NB4 (cell line): Measurements from ENCODE around the gene MYO18A.

ENCODE experiments used
- DNase-seq: peaks from one replicate; pipeline ENCODE4 v3.0.0; 2010; ENCODE audit warnings: low read depth
- H3K4me3 ChIP-seq: one replicate; pipeline ENCODE4 v1.5.1; 2011; ENCODE audit warnings: mild to moderate bottlenecking, low read depth, low read length, moderate library complexity
- CTCF ChIP-seq: IDR thresholded peaks from one replicate; pipeline ENCODE4 v1.5.1; 2012; ENCODE audit warnings: low read depth, low read length
- MYC ChIP-seq: IDR thresholded peaks from 2 replicates; pipeline ENCODE4 v1.6.1; 2011; ENCODE audit warnings: low read depth, low read length
- POLR2A ChIP-seq: IDR thresholded peaks from 2 replicates; pipeline ENCODE4 v1.6.1; 2011; ENCODE audit warnings: mild to moderate bottlenecking; ENCODE audit not compliant: insufficient read length; ENCODE audit errors: extremely low read depth
- TF ChIP-seq, protein P1 (sequence below): IDR thresholded peaks from 2 replicates; pipeline ENCODE4 v1.6.1; 2011; ENCODE audit warnings: low read depth, low read length

Gene MYO18A

GRCh38 chr17:29066606-29067005 is 113.6 kb downstream of the MYO18A start:
- no peak for DNase-seq
- no peak overlapping the region for H3K4me3 ChIP-seq
- TF ChIP-seq MYC (no peak), CTCF (no peak), POLR2A (no peak)
- TF ChIP-seq, protein P1, sequence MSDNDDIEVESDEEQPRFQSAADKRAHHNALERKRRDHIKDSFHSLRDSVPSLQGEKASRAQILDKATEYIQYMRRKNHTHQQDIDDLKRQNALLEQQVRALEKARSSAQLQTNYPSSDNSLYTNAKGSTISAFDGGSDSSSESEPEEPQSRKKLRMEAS, result no peak

DNA sequence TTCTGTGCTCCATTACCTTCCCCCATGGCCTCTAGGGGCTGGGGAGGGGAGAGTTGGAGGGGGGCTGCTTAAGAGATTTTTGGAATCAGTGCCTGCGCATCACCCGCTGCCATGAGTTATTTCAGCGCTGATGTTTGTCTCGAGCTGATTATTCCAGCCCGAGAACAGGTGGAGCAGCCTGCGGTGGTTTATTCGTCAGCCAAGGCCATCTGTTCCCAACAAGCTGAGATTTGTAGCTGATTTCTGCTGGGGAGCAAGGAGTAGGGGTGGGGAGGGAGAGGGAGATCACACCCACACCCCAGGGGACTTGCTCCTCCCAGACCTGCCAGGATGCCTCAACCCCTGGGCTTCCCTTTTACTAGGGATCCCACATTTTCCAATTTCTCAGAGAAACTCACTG is 114.2 kb downstream of the MYO18A start:
- DNase-seq, result no peak
- H3K4me3 ChIP-seq, result no peak overlapping the region
- TF ChIP-seq MYC (no peak), CTCF (no peak), POLR2A (no peak)
- TF ChIP-seq, protein P1, result no peak

GRCh38 chr17:29063992-29064391 is 116.2 kb downstream of the MYO18A start:
- no peak overlapping the region for H3K4me3 ChIP-seq
- peak; percentile 27 for DNase-seq
- TF ChIP-seq CTCF (no peak), MYC (no peak), POLR2A (no peak)
- TF ChIP-seq, protein P1, result no peak

- no peak for TF ChIP-seq CTCF
- TF ChIP-seq MYC, result no peak
- no peak for TF ChIP-seq POLR2A
- TF ChIP-seq, protein P1, result no peak
- no peak for DNase-seq
- H3K4me3 ChIP-seq, result no peak overlapping the region
These were observed 118.0 kb downstream of the MYO18A start for GRCh38 chr17:29062215-29062614.

- TF ChIP-seq, protein P1, result no peak
- TF ChIP-seq MYC (no peak), CTCF (no peak), POLR2A (no peak)
- H3K4me3 ChIP-seq, result no peak overlapping the region
- no peak for DNase-seq
These were observed 119.2 kb downstream of the MYO18A start for GRCh38 chr17:29061036-29061435.

- TF ChIP-seq MYC, result no peak
- no peak for TF ChIP-seq POLR2A
- no peak for TF ChIP-seq CTCF
- TF ChIP-seq, protein P1, result no peak
- no peak overlapping the region for H3K4me3 ChIP-seq
- no peak for DNase-seq
These were observed 119.7 kb downstream of the MYO18A start for GRCh38 chr17:29060475-29060874.
